Gastrocnemius medialis (tissue), 4 donors: Measurements from ENCODE around the gene ATP6V0A1. TPM values are rescaled to one million over a fixed set of nuclear protein-coding genes. Genes with fewer than 3 reads are reported as not detected.

ENCODE experiments used
- ATAC-seq, 2 donors: fragments of 150-250 bp; one replicate each; pipeline ENCODE4 v1.9.1; 2016
- DNase-seq, 2 donors: peaks; one replicate each; pipeline ENCODE4 v3.0.0-alpha.2; 2019
- H3K27ac ChIP-seq, 4 donors: fragments of 200-600 bp; sonication (generic); 1 replicate in 1 of 4; 2 replicates in 3 of 4; pipeline ENCODE4 v1.5.1; 2016 to 2018; ENCODE audit warnings: mild to moderate bottlenecking in 2 of 4, moderate library complexity in 1 of 4
- H3K27me3 ChIP-seq, 3 donors: fragments of 200-600 bp; sonication (generic) in 2 of 3; 1 replicate in 1 of 3; 2 replicates in 2 of 3; pipeline versions ENCODE4 v1.5.1 to v1.6.0; 2016 to 2019; ENCODE audit warnings: mild to moderate bottlenecking in 1 of 3, moderate library complexity in 1 of 3
- H3K36me3 ChIP-seq, 2 donors: fragments of 200-600 bp; sonication (generic) in 1 of 2; one replicate each; pipeline ENCODE4 v1.5.1; 2017 to 2018
- H3K4me1 ChIP-seq, 2 donors: fragments of 200-600 bp; sonication (generic) in 1 of 2; one replicate each; pipeline ENCODE4 v1.5.1; 2016 to 2017; ENCODE audit warnings: mild to moderate bottlenecking in 2 of 2
- H3K4me3 ChIP-seq, 4 donors: fragments of 200-600 bp; sonication (generic) in 3 of 4; 1 replicate in 1 of 4; 2 replicates in 3 of 4; pipeline ENCODE4 v1.5.1; 2016 to 2019; ENCODE audit warnings: mild to moderate bottlenecking in 2 of 4
- H3K9me3 ChIP-seq, 3 donors: fragments of 200-600 bp; sonication (generic) in 2 of 3; 1 replicate in 1 of 3; 2 replicates in 2 of 3; pipeline ENCODE4 v1.5.1; 2016 to 2019
- CTCF ChIP-seq, 5 experiments: fragments of 450-650 bp in 3 of 5; fragments of 200-600 bp in 2 of 5; sonication (generic) in 2 of 5; IDR thresholded peaks in 4 of 5; conservative IDR thresholded peaks in 1 of 5; 1 replicate in 4 of 5; 2 replicates in 1 of 5; pipeline ENCODE4 v1.5.1; 2016 to 2019; ENCODE audit warnings: antibody characterized with exemption in 5 of 5, mild to moderate bottlenecking in 3 of 5, moderate library complexity in 3 of 5
- POLR2A ChIP-seq, 2 donors: fragments of 450-650 bp; IDR thresholded peaks; one replicate each; pipeline ENCODE4 v1.6.1; 2017; ENCODE audit warnings: antibody characterized with exemption in 2 of 2, mild to moderate bottlenecking in 2 of 2, moderate library complexity in 2 of 2
- in situ Hi-C, 4 donors: fragments of 200-750 bp; cut with MboI; loops; one replicate each; pipeline versions ENCODE4 v1.15.0 to v1.8.0; 2017; ENCODE audit warnings: low sequenced_read_pairs in 4 of 4
- intact Hi-C: fragments of 100-400 bp; cut with DNase I; formaldehyde crosslinking; loops from one replicate; pipeline ENCODE4 v1.15.1; 2023; ENCODE audit warnings: low total_unique reads
- total RNA-seq, 4 donors: library from RNA; depleted of rRNA; stranded (reverse); fragments of >200 nt; gene quantifications; one replicate each; pipeline versions ENCODE4 v1.1.0 to v1.2.3, GENCODE V29; 2016

ATP6V0A1 gene
- total RNA-seq, 4 donors from 2014 or later = 65.3 to 138 (median 95.3) TPM

- no peaks in the 10 kb centered on the region for H3K27me3 ChIP-seq
- peak overlapping the region; percentile 97 to 98 (median 98) for H3K27ac ChIP-seq
- intact Hi-C loops = loop anchor here (5.0 kb wide), 2 partner anchors 49 to 144 kb away; no protein-coding TSS in a partner anchor
- H3K4me1 ChIP-seq = peaks cover 16 to 29% of the 10 kb centered on the region in 2 donors
- no peaks in the 10 kb centered on the region for H3K9me3 ChIP-seq
- peak overlapping the region in 2 of 4 donors; percentile 5 to 20 for H3K4me3 ChIP-seq
- peaks cover 0 to 7% of the 10 kb centered on the region in 2 donors for H3K36me3 ChIP-seq
- DNase-seq (no peak), ATAC-seq (no peak)
- peak in 1 of 2 donors; percentile 12 for TF ChIP-seq POLR2A (IDR thresholded peaks at IDR 0.05)
- TF ChIP-seq CTCF (IDR thresholded peaks at IDR 0.05 in 4 of 5, conservative IDR thresholded peaks at IDR 0.05 in 1 of 5) = no peak
- in situ Hi-C loops = no loop called here
Measured at GRCh38 chr17:42456223-42457106, 2.2 kb upstream of the ATP6V0A1 start.

- H3K4me1 ChIP-seq = peaks cover 23 to 30% of the 10 kb centered on the region in 2 donors
- in situ Hi-C loops = no loop called here
- ATAC-seq (no peak), DNase-seq (no peak)
- intact Hi-C loops = loop anchor here (5.0 kb wide), 2 partner anchors 50 to 145 kb away; no protein-coding TSS in a partner anchor
- no peaks in the 10 kb centered on the region for H3K9me3 ChIP-seq
- H3K27ac ChIP-seq = peak overlapping the region; percentile 97 to 98 (median 98)
- peaks cover 0 to 10% of the 10 kb centered on the region in 2 donors for H3K36me3 ChIP-seq
- no peaks in the 10 kb centered on the region for H3K27me3 ChIP-seq
- no peak overlapping the region for H3K4me3 ChIP-seq
- TF ChIP-seq CTCF (IDR thresholded peaks at IDR 0.05 in 4 of 5, conservative IDR thresholded peaks at IDR 0.05 in 1 of 5) = no peak
- no peak for TF ChIP-seq POLR2A (IDR thresholded peaks at IDR 0.05)
Measured at GRCh38 chr17:42457107-42457792, 1.4 kb upstream of the ATP6V0A1 start.

GRCh38 chr17:42459256-42459800 is 650 bp downstream of the ATP6V0A1 start:
- ATAC-seq = peak; percentile 46 to 52

More at GRCh38 chr17:42459256-42459800, 650 bp downstream of the ATP6V0A1 start:
- H3K36me3 ChIP-seq = peaks cover 0 to 26% of the 10 kb centered on the region in 2 donors
- TF ChIP-seq POLR2A (IDR thresholded peaks at IDR 0.05) (no peak), CTCF (IDR thresholded peaks at IDR 0.05 in 4 of 5, conservative IDR thresholded peaks at IDR 0.05 in 1 of 5) (peak in 2 of 5 experiments; percentile 36 to 49)
- H3K4me3 ChIP-seq = peak overlapping the region; percentile 78 to 95 (median 92)
- intact Hi-C loops = loop anchor here (2.0 to 5.0 kb wide), 3 partner anchors 52 to 147 kb away; no protein-coding TSS in a partner anchor
- peak overlapping the region; percentile 97 to 98 (median 98) for H3K27ac ChIP-seq
- no peaks in the 10 kb centered on the region for H3K27me3 ChIP-seq
- in situ Hi-C loops = no loop called here
- H3K4me1 ChIP-seq = peaks cover 35 to 38% of the 10 kb centered on the region in 2 donors
- no peaks in the 10 kb centered on the region for H3K9me3 ChIP-seq
- peak; percentile 36 to 57 for DNase-seq
